IPS-18a (cell line): ENCODE measurements around the gene SLC41A1.

Source experiments
- H3K27ac ChIP-seq: one replicate; pipeline ENCODE4 v1.5.1; 2013; ENCODE audit warnings: low read length
- H3K27me3 ChIP-seq: one replicate; pipeline ENCODE4 v1.6.1; 2013; ENCODE audit warnings: mild to moderate bottlenecking, low read length; ENCODE audit not compliant: control insufficient read depth, insufficient read depth
- H3K36me3 ChIP-seq: one replicate; pipeline ENCODE4 v1.6.1; 2013; ENCODE audit warnings: low read depth, low read length; ENCODE audit not compliant: control insufficient read depth
- H3K4me1 ChIP-seq: one replicate; pipeline ENCODE4 v1.6.1; 2013; ENCODE audit warnings: low read depth, low read length; ENCODE audit not compliant: control insufficient read depth
- H3K4me3 ChIP-seq: one replicate; pipeline ENCODE4 v1.5.1; 2013; ENCODE audit warnings: low read length
- H3K9ac ChIP-seq: one replicate; pipeline ENCODE4 v1.6.1; 2013; ENCODE audit warnings: mild to moderate bottlenecking, low read length, moderate library complexity
- H3K9me3 ChIP-seq: one replicate; pipeline ENCODE4 v1.6.1; 2013; ENCODE audit warnings: low read depth, low read length; ENCODE audit not compliant: control insufficient read depth

SLC41A1 gene

GRCh38 chr1:205748403-205749233 is 64.4 kb downstream of the SLC41A1 start:
- peak overlapping the region; percentile 98 for H3K4me3 ChIP-seq
- H3K4me1 ChIP-seq: peaks cover 33% of the 10 kb centered on the region
- peaks cover 8% of the 10 kb centered on the region for H3K36me3 ChIP-seq
- H3K27ac ChIP-seq: peak overlapping the region; percentile 6
- H3K9me3 ChIP-seq: no peaks in the 10 kb centered on the region
- H3K27me3 ChIP-seq: no peaks in the 10 kb centered on the region
- H3K9ac ChIP-seq: peak overlapping the region; percentile 87

DNA sequence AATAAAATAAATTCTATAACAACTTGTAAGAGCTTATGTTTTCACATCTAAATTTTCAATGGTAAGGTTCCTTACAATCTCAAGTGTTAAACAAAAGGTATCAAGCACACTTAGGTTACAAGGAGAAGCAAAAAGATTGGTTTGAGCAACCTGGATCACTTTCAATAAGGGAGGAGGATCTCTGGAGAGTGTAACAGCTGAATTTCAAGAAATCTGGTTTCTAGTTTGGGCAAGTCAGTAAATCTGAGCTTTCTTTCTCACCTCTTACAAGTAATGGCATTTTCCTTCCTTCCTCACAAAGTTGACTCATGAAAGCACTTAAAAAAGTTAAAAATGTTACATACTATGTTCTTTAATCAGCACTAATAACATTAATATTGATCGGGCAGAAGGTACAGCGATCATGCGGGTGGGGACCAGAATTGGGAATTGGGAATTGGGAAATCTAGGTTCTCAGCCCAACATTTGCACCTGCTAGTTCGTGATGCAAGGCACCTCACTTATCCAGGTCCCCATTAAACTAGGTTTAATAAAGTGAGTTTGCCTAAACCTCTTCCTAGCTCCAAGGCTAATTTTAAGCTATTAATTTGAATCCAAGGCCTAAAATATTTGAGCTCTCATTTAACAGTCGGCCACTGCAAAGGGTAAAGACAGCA is 66.1 kb downstream of the SLC41A1 start:
- no peaks in the 10 kb centered on the region for H3K27me3 ChIP-seq
- H3K9ac ChIP-seq: peak overlapping the region; percentile 87
- no peaks in the 10 kb centered on the region for H3K9me3 ChIP-seq
- peak overlapping the region; percentile 98 for H3K4me3 ChIP-seq
- peaks cover 8% of the 10 kb centered on the region for H3K36me3 ChIP-seq
- H3K4me1 ChIP-seq: peaks cover 42% of the 10 kb centered on the region
- no peak overlapping the region for H3K27ac ChIP-seq

- Histone ChIP-seq H3K27ac (no peak overlapping the region), H3K9ac (no peak overlapping the region), H3K36me3 (peaks cover 8% of the 10 kb centered on the region), H3K9me3 (no peaks in the 10 kb centered on the region), H3K4me1 (peaks cover 42% of the 10 kb centered on the region), H3K4me3 (no peak overlapping the region), H3K27me3 (no peaks in the 10 kb centered on the region)
Measured at GRCh38 chr1:205744403-205744802, 68.6 kb downstream of the SLC41A1 start.

DNA sequence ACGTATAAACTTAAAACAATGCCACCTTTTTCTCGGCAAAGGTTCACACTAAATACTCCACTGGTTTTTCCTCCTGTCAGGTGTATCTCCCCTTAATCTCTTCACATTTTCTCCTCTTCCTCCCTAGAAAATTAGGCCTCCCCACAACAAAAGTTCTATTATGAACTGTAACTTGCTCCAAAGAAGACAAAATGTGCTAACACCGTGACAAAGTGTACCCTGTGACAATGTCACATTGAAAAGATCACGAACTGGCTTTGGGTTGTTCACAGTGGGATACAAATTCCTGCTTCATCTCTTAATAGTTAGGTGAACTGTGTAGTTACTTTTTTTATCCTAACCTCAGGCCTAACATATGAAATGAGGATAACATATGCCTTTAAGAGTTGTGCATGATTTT is 69.0 kb downstream of the SLC41A1 start:
- no peak overlapping the region for H3K4me3 ChIP-seq
- peaks cover 42% of the 10 kb centered on the region for H3K4me1 ChIP-seq
- no peaks in the 10 kb centered on the region for H3K27me3 ChIP-seq
- no peak overlapping the region for H3K9ac ChIP-seq
- H3K36me3 ChIP-seq: peaks cover 8% of the 10 kb centered on the region
- no peak overlapping the region for H3K27ac ChIP-seq
- no peaks in the 10 kb centered on the region for H3K9me3 ChIP-seq

DNA sequence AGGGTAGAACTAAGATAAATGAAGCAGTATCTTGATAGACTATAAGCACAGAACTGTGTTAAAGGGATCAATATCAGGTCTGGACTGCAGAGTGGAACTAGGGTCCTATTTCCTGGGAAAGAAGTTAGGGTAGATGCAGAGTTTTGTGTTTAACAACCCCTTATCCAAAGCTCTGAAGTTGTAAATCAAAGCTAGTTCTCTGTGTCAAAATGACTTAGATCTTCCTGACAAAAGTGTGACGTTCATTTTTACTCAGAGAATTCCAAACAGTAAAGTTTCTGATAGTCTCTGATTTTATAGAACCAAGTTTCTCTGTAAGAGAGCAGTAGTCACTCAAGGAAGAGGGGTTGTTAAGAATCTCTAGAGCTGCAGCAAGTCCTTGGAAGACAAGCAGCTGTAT is 71.3 kb downstream of the SLC41A1 start:
- Histone ChIP-seq H3K4me3 (no peak overlapping the region), H3K9me3 (no peaks in the 10 kb centered on the region), H3K27ac (no peak overlapping the region), H3K9ac (no peak overlapping the region), H3K27me3 (no peaks in the 10 kb centered on the region), H3K36me3 (peaks cover 4% of the 10 kb centered on the region), H3K4me1 (peaks cover 27% of the 10 kb centered on the region)

- H3K4me1 ChIP-seq: peaks cover 17% of the 10 kb centered on the region
- peaks cover 7% of the 10 kb centered on the region for H3K36me3 ChIP-seq
- no peaks in the 10 kb centered on the region for H3K9me3 ChIP-seq
- H3K9ac ChIP-seq: no peak overlapping the region
- H3K4me3 ChIP-seq: no peak overlapping the region
- H3K27me3 ChIP-seq: no peaks in the 10 kb centered on the region
- H3K27ac ChIP-seq: no peak overlapping the region
Measured at GRCh38 chr1:205739348-205740160, 73.4 kb downstream of the SLC41A1 start.
